ENCODE data around the gene DEPDC7. TPM values are rescaled to one million over a fixed set of nuclear protein-coding genes. Genes with fewer than 3 reads are reported as not detected.

Gene DEPDC7
- total RNA-seq, 1 experiment from 2014 or later = 7.5 TPM

- DNase-seq (ENCODE audit: low read depth, low spot score) (no peak), ATAC-seq (no peak)
- Histone ChIP-seq H3K4me3 (ENCODE audit: low read depth in 2 of 2, low read length in 2 of 2) (no peak overlapping the region), H3K4me1 (ENCODE audit: control insufficient read depth, insufficient read depth, low read length) (no peaks in the 10 kb centered on the region), H3K27ac (ENCODE audit: low read length) (no peak overlapping the region), H3K36me3 (ENCODE audit: control insufficient read depth, insufficient read depth, low read length) (peaks cover 3% of the 10 kb centered on the region), H3K9me3 (ENCODE audit: control insufficient read depth, insufficient read depth, low read depth, low read length) (no peaks in the 10 kb centered on the region), H3K27me3 (ENCODE audit: control insufficient read depth, insufficient read depth, low read length) (no peaks in the 10 kb centered on the region)
- no peak for TF ChIP-seq REST (IDR thresholded peaks at IDR 0.05; ENCODE audit: insufficient read depth in 1 of 2, low read depth in 2 of 2, low read length in 1 of 2)
- no peak for TF ChIP-seq SIN3A (IDR thresholded peaks at IDR 0.05; ENCODE audit: borderline replicate concordance, insufficient read depth, low read depth, low read length)
- TF ChIP-seq TCF7L2 (IDR thresholded peaks at IDR 0.05; ENCODE audit: low read depth, low read length) = no peak
- TF ChIP-seq POLR2AphosphoS5 (IDR thresholded peaks at IDR 0.05; ENCODE audit: low read depth, low read length) = no peak
- TF ChIP-seq, protein P1, sequence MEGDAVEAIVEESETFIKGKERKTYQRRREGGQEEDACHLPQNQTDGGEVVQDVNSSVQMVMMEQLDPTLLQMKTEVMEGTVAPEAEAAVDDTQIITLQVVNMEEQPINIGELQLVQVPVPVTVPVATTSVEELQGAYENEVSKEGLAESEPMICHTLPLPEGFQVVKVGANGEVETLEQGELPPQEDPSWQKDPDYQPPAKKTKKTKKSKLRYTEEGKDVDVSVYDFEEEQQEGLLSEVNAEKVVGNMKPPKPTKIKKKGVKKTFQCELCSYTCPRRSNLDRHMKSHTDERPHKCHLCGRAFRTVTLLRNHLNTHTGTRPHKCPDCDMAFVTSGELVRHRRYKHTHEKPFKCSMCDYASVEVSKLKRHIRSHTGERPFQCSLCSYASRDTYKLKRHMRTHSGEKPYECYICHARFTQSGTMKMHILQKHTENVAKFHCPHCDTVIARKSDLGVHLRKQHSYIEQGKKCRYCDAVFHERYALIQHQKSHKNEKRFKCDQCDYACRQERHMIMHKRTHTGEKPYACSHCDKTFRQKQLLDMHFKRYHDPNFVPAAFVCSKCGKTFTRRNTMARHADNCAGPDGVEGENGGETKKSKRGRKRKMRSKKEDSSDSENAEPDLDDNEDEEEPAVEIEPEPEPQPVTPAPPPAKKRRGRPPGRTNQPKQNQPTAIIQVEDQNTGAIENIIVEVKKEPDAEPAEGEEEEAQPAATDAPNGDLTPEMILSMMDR (IDR thresholded peaks at IDR 0.05) = no peak
- BruUV-seq (replicated peaks) = no TSS peak
- ChIA-PET CTCF (no interaction called here), POLR2A (no interaction called here)
- intact Hi-C loops (cut with micrococcal nuclease; ENCODE audit: unreplicated experiment) (loop anchor here (10.0 kb wide), 1 partner anchor 255 kb away; no protein-coding TSS in a partner anchor), in situ Hi-C loops (cut with HindIII; ENCODE audit: low pct_unique_long_range_greater_than_20kb, low sequenced_read_pairs) (no loop called here)
Measured at GRCh38 chr11:33060271-33060670, 44.6 kb downstream of the DEPDC7 start.

DNA sequence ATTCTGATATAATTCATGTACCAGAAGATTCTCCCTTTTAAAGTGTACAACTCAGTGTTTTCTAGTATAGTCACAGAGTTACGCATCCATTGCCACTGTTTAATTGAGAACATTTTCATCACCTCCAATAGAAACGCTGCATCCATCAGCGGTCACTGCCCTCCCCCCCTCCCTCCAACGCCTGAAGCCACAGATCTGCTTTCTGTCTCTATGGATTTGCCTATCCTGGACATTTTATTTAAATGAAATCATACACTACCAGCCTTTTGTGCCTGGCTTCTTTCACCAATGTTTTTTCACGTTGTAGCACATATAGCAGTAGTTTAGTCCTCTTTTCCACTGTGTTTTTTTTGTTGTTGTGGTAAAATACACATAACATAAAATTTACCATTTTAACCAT is 46.5 kb downstream of the DEPDC7 start:
- Histone ChIP-seq H3K4me3 (ENCODE audit: low read depth in 2 of 2, low read length in 2 of 2) (no peak overlapping the region), H3K9me3 (ENCODE audit: control insufficient read depth, insufficient read depth, low read depth, low read length) (no peaks in the 10 kb centered on the region), H3K36me3 (ENCODE audit: control insufficient read depth, insufficient read depth, low read length) (peaks cover 3% of the 10 kb centered on the region), H3K4me1 (ENCODE audit: control insufficient read depth, insufficient read depth, low read length) (no peaks in the 10 kb centered on the region), H3K27me3 (ENCODE audit: control insufficient read depth, insufficient read depth, low read length) (no peaks in the 10 kb centered on the region), H3K27ac (ENCODE audit: low read length) (no peak overlapping the region)
- TF ChIP-seq, protein P1 (IDR thresholded peaks at IDR 0.05) = no peak
- TF ChIP-seq SIN3A (IDR thresholded peaks at IDR 0.05; ENCODE audit: borderline replicate concordance, insufficient read depth, low read depth, low read length) (no peak), POLR2AphosphoS5 (IDR thresholded peaks at IDR 0.05; ENCODE audit: low read depth, low read length) (no peak)
- ATAC-seq (no peak), DNase-seq (ENCODE audit: low read depth, low spot score) (no peak)
- intact Hi-C loops (cut with micrococcal nuclease; ENCODE audit: unreplicated experiment) (loop anchor here (10.0 kb wide), 1 partner anchor 257 kb away; no protein-coding TSS in a partner anchor), in situ Hi-C loops (cut with HindIII; ENCODE audit: low pct_unique_long_range_greater_than_20kb, low sequenced_read_pairs) (no loop called here)
- ChIA-PET CTCF (no interaction called here), POLR2A (no interaction called here)
- no TSS peak for BruUV-seq (replicated peaks)

Data from Panc1 (cell line).